Activated CD4-positive, alpha-beta T cell treated with anti-CD3 and anti-CD28 coated beads for 1 hour (primary cell): ENCODE results near the gene DYSF.

Experiments used
- DNase-seq: peaks from one replicate; pipeline ENCODE4 v3.0.0-alpha.2; 2020

The DYSF gene

DNA sequence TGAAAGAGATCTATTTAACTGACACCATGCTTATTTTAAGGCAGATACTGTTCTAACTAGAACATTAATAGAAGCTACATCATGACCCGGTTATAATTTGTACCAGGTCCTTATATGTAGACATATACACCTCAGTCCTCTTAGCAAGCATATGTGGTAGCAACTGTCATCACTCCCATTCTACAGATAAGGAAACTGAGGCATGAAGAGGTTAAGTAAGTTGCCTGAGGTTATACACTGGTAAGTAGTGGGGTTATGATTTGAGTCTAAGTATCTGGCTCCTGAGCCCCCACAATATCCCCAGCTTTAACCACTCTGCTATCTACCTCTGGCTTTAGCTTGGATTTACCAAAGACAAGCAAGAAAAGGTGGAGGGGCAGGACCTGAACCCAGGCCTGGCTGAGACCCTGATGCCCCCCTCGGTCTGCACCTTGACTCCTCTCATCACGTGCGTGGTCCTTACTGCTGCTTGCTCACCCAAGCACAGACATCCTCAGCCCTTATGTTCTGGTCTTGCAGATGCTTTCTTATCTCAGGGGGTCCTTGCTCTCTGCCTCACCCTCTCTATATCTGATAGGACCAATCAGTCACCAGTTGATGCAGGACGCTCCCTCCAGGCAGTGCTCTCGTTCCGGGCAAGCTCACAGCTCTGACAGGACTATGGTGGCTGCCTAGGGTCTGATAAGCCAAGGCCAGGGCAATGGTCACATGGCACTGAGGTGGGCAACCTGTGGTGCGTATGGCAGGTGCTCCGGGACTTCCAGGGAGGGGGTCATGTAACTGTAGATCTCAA lies 4.0 kb downstream of the DYSF start:
- DNase-seq: no peak

GRCh38 chr2:71457923-71458322 lies 4.6 kb downstream of the DYSF start:
- DNase-seq: no peak

DNA sequence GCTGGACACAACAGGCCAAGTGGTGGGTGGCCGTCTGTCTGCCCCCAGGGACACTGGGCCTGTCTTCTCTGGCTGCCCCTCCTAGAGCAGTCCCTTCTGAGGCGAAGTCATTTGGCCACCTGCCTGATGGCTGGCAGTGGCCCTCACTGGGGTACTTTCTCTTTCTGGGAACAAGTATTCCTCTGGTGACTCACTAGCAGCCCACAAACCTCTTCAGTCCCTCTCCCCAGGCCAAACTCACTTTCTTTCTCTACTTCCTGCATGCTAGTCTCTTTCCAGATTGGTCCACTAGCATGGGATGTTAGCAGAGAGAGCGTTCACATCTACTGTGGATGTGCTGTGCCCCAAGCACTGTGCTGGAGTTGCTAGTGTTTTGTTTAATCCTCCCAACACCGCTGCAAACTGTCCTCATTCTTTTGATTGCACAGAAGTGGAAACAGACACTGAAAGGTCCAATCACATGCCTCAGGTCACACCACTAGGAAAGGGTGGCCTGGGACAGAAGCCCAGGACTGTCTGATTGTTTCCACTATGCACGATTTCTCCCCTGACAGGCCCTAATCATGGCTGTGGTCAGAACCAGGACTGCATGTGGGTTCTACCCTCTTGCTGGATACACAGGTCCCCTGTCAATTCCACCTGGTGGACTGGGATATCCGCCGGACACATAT lies 5.2 kb downstream of the DYSF start:
- DNase-seq: no peak

DNA sequence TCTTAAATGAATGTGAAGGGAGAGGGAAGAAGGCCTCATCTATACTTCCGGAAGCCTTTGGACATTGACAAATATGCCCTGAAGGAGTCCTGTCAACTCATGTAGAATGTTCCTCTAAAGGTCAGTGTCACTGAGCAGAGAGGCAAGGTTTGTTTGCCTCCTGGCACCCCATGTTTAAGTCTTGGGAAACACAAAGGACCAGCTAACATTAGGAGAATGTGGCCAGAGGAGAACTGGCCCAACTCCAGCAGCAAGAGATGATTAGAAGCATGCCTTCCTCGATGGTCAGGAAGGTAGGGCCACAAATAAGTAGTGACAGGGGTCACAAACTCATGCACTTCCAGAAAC lies 5.7 kb downstream of the DYSF start:
- no peak for DNase-seq

DNA sequence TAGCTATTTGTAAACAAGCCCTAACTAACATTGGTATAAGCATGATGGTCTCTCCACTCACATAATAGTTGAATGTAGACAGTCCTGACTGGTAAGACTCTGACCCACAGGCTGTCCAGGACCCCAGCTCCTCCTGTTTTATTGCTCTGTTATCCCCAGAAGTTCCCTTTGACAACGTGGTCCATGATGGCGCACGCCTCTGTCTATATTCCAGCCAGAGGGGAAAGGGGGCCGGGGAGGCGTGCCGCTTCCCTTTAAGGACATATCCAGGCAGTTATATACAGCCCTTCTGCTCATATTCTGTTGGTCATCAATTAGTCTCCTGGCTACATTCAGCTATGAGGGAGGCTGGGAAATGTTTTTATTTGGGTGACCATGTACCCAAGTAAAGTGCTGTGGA lies 6.7 kb downstream of the DYSF start:
- no peak for DNase-seq

DNA sequence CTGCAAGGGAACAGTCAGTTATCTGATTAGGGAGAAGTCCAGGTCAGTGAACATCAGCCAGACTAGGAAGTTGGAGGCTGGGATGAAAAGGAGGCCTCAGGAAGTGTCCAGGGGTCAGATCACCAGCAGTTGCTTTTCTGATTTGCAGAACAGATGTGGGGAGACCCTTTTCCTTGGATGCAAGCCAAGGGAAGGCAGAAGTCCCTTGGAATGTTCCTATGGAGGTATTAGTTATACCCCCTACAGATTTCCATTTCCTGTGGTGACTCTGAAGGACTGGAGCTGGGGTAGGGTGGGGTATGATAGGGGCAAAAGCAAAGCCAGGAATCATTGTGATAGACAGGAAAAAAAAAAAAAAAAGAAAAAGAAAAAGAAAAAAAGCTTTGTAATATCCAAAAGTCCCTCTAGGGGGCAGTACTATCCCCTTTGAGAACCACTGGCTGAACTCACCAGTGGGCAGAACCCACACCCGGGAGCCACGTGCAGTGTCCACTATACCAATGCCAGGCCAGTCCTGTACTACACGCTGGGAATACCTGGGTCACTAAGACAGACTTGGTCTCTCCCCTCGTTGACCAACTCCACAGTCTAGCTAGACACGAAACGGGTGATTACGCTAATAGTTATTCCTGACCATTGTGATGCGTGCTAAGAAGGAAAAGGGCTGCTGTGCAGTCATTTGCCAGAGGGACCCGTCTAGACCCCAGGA lies 7.4 kb downstream of the DYSF start:
- DNase-seq: no peak

DNA sequence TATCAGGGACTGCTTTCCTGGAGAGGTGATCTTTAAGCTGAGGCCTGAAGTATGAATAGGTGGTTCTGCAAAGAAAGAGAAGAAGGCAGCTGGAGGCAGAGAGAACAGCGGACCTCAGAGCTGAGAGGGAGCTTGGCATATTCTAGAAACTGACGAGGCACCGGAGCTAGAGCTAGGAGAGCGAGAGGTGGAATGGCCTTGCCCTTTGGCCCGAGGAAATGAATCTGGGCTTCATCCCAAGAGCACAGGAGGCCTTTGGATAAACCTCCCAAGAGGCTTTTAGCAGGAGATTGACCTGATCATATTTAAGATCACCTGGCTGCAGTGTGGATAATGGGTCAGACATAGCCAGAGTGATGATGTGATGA lies 7.9 kb downstream of the DYSF start:
- no peak for DNase-seq

DNA sequence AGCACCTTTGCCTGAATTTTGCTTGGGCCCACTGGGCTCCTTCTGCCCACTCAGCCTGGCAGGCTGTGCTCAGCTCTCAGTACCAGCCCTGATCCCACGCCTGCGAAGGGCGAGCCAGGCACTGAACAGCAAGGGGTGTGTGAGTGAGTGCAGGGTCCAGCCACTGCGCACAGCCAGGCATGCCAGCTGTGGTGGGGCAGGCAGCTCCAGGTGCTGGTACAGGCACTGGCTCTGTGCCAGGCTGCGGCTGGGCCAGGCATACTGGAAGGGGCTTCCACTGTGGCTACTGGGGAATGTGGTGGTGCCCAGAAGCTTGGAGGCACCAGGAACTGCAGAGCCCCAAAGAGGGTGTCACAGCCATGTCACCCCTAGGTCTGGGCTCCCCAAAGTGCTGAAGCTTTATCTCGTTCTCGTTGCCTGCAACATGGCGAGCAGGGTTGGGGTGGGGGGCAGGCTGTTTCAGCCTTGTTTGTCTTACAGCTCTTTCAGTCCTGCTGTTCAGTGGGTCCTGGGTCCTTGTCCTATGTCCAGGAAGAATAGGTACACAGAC lies 8.8 kb downstream of the DYSF start:
- no peak for DNase-seq

- no peak for DNase-seq
These were observed 9.4 kb downstream of the DYSF start for GRCh38 chr2:71462641-71463341.

- no peak for DNase-seq
These were observed 9.9 kb downstream of the DYSF start for GRCh38 chr2:71463342-71463654.

- DNase-seq: no peak
These were observed 11.0 kb downstream of the DYSF start for GRCh38 chr2:71464389-71464788.

- DNase-seq: no peak
These were observed 12.0 kb downstream of the DYSF start for GRCh38 chr2:71465356-71465755.

DNA sequence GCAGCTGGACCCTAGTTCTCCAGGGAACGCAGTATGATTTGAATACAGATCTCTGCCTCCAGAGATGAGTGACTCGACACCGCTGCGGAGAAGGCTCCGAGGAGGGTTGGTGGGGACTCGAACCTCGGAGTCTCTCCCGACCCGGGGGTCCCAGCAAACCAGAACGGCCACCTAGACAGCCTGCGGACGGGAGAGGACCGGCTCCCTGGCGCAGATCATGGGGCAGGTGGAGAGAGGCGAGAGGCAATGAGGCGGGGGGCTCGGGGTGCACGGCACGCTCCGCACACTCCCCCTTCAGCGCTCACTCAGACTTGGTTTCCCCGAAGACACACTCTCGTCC lies 12.6 kb downstream of the DYSF start:
- DNase-seq: no peak

- no peak for DNase-seq
These were observed 13.2 kb downstream of the DYSF start for GRCh38 chr2:71466301-71467179.

DNA sequence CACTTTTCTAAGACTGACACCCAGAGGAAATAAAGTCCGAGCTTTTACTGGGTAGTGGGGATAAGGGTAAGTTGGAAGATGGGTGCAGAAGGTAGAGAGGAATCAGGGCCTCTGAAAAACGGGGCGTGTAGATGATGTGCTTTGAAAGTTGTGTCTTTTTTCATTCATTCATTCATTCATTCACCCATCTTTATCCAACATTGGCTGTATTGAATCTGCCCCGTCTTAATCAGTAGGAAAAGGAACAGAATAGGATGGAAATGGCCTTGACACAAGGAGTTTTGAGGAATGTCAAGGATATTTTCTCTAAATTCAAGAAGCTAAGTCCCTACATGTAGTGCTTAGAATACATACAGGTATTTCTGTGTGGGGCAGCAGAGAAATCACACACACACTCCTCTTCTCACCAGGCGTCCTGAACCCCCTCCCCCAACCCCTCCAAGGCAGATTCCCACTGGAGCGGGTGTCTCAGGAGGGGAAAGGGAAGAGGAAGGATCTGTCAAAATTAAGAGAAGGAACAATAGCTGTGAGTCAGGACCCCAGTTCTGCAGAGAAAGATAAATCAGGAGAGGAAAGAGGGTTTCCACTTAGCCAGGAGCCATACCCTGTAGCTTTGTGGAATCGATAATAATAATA lies 13.9 kb downstream of the DYSF start:
- no peak for DNase-seq

DNA sequence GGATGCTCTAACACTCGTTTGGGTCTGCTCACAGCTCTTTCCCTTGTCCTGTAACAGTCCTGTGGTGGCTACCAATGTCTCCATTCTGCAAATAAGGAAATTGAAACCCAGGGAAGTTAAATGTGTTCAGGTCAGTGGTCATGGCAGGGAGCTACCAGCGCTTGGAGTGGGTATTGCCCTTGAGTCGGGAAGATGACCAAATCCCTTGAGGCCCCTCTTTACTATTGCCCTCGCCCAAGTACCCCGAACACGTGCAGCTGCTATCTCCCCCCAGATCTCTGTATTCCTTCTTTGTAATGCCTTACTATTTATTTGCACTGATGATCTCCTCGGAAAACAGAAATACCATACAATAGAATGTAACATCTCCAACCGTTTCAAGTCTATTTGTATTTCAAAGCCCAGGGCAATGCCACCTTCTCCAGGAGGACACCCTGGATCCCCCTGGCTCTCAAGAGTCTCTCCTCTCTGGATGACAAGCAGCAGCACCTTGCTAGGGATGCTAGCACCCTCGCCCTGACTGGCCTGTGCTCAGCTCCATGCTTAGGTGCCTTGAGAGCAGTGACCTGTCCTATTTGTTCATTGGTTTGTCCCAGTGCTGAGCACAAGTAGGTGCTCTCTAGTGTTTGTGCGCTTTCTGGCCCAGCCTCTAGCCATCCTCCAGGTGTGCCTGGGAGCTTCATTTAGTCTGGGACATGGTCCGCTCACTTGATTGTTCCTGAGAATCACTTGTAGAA lies 15.1 kb downstream of the DYSF start:
- no peak for DNase-seq

DNA sequence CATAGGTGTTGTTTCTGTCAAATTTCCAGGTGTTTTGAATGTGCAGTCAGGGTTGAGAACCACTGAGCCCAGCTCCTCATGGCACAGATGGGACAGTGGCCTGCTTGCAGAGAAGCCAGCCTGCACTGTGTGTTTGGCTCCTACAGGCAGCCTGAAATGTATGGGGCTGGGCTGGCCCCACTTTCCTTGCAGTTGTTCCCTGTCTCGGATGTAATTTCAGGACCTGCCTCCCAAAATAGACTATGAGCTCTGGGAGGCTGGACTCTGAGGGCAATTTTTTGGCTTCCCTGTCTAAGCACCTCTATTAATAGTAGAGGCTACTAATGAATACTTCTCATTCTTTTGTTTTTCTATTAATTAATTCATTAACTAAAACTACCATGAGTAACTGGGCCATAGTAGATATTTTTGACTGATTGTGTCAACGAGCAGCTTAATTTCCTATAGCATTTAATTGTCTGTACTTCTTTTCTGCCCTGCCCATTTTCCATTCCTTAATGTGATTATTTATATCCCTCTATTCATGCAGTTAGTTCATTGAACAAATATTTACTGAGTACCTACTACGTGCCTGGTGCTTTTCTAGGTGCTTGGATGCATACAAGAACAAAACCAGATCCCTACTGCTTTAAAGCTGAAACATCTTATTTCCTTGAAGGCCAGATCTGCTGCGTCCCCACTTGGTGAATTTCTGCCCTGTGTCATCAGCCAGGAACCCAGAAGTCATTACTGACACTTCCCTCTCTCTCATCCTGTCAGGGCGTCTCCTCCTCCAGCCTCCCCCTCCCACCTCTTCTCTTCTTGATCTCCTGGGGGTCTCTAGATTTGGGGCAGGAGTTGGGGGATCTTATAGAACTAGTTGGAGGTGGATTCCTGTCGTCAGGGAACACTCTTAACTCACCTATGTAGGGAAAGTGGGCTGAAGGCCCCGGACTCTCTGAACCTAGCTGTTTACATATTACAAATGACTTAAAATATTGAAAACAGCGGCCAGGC lies 16.3 kb downstream of the DYSF start:
- DNase-seq: no peak

DNA sequence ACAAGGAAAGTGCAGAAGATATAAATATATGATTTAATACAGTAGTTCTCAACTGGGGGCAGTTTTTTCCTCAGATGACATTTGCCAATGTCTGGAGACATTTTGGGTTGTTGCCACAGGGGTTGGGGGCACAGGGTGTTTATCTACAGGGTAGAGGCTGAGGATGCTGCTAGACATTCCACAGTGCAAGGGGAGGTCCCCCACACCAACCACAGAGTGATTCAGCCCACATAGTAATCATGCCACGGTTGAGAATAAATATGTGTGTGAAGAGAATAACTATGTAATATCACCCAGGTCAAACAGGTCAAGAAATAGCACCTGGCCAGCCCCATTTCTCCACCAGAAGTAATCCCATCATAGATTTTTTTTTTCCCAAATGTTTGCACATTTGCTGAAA lies 17.9 kb downstream of the DYSF start:
- DNase-seq: no peak

GRCh38 chr2:71472019-71472418 lies 18.7 kb downstream of the DYSF start:
- DNase-seq: no peak
